Globus pallidus (tissue), 1 donor: ENCODE results near the gene RAB31.
"Not testable (repeated sequence)": the region's sequence is repeated elsewhere in the genome, so short reads cannot be mapped to it uniquely, and the experiment has no call there.

Experiments
- DNase-seq: peaks from one replicate; pipeline ENCODE4 v3.0.0-alpha.2; 2015; ENCODE audit warnings: low spot score

RAB31 gene

DNA sequence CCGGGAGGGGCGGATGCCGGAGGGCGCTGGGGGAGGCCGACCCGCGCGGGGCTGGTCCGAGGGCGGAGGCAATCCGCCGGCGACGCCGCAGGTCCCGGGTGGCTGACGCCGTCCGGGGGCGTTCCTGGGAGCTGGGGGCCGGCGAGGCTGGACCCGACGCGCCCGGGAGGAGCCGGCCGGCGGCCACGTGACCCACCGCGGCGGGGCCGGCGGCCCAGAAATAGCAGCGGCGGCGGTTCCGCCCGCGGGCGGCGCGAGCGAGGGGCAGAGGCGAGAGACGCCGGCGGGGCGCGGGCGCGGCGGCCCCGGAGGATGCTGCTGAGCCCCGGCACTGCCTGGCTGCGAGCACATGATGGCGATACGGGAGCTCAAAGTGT is at the start of gene RAB31:
Gene RAB31 (plus strand): TSS at position 245 of the 377 bp plus-strand sequence. CDS start 105 bp downstream, at position 350.
- peak; percentile 82 for DNase-seq

DNA sequence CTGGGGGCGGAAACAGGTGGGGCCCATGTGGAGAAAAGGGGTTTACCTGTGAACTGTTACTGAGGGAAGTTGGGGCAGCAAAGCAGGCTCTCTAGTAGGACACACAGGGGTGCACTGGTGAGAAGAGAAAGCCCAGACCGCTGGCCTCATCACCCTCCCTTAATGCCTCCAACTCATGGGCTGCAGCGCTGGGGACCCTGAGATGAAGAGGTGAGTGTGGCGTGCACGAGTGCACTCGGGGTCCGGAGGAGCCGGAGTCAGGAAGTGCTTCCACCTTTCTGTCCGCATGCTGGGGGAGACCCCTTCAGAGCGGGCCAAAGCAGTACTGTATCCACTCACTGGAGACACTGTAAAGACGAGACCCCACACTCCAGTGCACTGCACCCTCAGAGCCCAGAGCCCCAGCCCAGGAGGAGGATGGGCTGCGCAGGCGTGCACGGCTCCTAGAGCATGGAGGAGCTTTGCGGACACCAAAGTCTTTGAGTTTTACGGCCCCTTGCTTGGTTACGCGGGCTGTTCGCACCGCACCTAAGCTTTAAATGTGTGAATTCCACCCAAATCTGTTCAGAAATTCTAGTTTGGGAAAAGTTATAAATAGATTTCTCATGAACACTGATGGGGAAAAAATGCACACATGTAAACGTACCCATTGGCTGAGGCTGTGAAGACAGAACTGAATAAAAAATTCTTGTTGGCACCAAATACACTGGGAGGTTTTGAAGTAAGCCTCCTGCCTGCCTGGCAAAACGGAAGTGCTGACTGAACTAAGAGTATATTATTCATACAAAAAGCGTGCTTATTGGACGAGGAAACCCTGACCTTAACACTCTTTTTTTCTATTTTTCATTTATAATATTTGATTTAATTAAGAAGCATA is 48.4 kb upstream of the RAB31 start:
- no peak for DNase-seq

DNA sequence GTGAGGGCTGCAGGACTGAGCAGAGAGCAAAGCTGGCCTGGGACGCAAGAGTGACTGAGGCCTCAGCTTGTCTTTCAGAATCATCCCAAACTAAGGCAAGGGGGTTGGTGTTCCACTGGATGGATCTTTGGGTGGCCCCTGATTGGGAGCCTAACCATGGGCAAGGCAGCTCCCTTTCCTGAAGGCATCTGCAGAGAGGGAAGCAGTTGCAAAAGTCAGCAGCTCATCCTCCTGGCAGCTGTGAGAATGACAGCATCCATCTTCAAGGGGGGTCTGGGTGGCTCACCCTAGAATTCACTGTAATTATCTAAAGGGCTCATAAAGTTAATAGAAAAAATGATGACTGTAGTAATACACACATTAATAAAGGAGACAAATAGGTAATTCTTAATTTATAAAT is 46.5 kb upstream of the RAB31 start:
- DNase-seq = peak; percentile 23

- DNase-seq = no peak
Measured at GRCh38 chr18:9663377-9663776, 44.7 kb upstream of the RAB31 start.

DNA sequence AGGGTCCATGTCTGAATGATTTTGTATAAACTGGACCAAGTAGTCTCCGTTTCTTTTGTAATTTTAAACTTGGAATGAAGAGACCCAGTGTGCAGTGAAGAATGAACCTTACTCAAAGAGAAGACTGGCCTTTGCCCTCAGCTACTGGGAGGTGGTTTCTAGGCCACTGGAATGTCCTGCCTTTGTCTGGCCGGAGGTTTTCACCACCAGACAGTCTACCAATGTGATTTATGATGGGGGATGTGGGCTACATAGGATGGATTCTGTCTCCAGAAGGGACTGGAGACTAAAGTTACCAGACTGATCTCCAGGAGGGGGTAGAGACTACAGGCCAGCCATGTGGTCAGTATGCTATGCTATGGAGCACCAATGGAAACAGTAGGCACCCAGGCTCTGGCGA is 42.8 kb upstream of the RAB31 start:
- no peak for DNase-seq

DNA sequence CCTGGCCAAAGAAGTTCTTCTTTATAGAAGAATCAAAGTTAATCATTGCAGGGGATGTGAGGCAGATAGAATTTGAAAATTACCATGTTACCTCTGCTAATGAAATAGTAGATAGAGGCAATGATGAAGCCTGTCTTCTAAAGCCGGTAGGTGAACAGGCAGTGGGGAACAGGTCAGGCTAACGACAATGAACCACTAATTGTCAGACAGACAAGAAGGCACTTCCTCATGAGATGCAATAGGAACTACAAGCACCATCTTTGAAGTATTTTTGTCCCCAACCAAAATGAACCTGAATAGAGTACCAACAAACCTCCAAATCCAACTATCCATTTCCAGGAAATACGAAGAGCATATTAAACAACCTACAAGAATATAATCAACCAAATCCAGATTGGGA is 41.6 kb upstream of the RAB31 start:
- DNase-seq = no peak

DNA sequence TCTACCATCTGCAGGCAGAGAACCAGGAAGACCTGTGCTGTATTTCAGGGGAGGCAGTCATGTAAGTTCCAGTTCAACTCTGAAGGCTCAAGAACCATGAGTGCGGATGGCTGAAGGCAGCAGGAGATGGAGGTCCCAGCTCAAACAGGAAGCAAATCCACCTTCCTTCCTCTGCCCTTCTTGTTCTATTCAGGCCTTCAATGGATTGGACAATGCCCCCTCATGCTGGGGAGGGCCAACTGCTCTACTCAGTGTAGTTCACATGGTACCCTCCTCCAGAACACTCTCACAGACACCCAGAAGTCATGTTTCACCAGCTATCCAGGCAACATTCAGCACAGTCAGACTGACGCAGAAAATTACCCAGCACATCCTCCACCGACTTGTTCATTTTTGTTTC is 39.1 kb upstream of the RAB31 start:
- no peak for DNase-seq

GRCh38 chr18:9671214-9671613 is 36.9 kb upstream of the RAB31 start:
- no peak for DNase-seq

DNA sequence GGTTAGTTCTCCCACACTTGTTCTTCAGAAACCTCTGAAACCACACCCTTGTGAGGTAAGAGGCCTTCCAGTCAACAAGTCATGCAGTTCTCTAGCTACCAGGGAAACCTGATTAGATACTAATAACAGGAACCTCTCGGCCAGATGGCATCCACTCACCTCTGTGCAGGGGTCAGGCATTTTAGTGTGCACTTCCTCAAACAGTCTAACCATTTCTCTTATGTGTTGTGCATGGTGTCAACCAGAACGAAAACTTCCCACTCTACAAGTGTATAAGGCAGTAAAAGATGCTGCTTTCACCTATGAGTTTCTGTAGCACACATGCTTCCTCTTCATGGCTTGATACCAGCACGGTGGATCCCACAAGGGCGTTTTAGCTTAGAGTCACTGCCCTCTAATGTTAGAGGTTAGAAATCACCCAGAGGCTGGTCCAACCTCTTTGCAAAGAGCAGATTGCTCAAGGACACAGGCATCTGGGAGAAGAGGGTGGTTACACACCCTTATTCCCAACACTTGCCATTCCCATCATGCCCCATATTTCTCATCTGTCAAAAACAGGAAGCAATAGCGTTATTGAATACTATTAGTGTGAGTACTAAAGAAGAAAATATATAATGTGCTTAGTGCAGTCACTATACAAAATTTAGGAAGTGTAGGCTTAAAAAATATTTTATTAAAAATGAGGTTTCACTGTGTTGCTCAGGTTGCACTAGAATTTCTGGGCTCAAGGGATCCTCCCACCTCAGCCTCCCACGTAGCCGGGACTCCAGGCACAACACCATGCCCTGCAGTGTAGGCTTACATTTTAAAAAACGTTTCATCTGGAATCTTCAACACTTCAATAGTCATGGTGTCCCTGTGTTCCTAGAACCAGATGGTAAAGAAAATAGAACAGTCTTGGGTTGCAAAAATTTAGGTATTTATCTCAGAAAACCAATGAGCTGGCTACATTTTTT is 34.5 kb upstream of the RAB31 start:
- peak; percentile 39 for DNase-seq

DNA sequence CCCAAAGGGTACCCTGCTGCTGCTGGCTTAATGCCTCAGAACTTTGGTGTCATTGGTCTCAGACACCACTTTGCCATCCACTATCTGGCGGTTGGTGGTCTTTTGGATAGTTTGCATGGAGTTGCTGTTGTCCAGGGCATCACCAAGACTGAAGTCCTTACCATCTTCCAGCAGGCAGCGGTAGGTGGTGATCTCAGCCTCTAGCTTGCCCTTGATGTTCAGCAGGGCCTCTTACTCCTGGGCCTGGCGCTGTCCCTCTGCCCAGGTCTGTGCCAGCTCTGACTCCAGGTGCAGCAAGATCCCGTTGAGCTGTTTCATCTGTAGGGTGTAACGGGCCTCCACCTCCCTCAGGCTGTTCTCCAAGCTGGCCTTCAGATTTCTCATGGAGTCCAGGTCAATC is 29.9 kb upstream of the RAB31 start:
- not testable (repeated sequence) for DNase-seq

DNA sequence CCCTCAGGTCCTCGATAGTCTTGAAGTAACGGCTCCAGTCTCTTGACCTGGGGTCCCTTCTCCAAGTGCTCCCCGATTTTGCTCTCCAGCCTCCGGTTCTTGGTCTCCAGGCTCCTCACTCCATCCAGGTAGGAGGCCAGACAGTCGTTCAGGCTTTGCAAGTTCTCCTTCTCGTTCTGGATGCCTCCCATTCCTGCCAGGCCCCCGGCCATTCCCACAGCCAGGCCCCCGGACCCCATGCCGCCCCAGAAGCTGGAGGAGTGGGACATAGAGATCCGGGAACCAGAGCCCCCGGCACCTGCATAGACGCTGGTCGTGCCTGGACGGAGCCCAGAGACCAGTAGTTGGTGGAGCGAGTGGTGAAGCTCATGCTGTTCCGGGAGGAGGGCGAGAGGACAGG is 29.0 kb upstream of the RAB31 start:
- no peak for DNase-seq

DNA sequence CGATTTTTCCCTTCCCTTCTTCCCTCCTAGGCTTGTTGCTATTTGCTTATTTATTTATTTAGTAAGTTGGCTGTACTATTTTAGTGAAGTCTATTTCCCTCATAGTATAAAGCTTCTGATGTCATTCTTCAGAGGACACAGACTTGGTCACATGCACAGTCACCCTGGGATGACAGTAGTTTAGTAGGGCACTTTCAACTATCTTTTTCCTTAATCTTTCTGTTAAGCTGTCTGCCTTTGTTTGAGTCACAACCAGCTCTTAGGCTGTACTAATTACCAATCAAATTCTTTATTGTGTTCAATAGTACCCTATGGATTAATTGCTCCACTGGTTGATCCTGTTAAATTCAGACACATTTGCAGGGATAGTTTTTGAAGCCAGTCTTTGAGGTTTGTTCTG is 26.9 kb upstream of the RAB31 start:
- DNase-seq = no peak

GRCh38 chr18:9682572-9682971 is 25.5 kb upstream of the RAB31 start:
- DNase-seq = no peak

GRCh38 chr18:9683418-9684396 is 24.4 kb upstream of the RAB31 start:
- peak; percentile 54 for DNase-seq

GRCh38 chr18:9684881-9685614 is 23.1 kb upstream of the RAB31 start:
- DNase-seq = no peak

- DNase-seq = no peak
Measured at GRCh38 chr18:9685615-9685890, 22.5 kb upstream of the RAB31 start.

DNA sequence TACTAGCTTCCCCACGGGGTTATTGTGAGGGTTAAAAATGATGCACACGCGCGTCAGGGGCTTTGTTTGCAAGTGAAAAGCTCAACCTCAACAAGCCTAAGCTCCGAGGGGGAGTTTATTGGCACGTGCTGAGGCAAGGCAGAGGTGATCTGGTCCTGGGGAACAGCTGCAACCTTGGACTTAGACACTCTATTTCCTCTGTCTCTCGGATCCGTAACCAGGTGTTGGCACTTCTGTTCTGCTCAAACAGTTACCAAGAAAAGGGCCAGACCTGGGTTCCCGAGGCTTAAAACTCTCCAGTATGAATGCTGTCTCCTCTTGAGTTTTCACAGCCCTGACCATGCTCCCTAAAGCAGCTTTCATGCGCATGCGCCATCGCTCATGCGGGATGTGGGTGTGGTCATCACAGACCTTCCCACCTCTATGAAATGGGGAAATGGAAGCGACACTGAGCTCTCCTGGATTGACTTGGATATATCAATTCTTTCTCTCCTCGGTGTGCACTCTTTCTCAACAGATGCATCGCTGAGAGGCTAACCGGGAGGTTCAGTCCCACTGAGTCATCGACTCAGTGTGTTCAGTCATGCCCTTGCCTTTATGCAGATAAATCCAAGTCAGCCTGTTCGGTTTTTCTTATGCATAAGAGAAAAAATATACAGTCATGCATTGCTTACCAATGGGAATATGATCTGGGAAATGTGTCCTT is 19.9 kb upstream of the RAB31 start:
- no peak for DNase-seq

DNA sequence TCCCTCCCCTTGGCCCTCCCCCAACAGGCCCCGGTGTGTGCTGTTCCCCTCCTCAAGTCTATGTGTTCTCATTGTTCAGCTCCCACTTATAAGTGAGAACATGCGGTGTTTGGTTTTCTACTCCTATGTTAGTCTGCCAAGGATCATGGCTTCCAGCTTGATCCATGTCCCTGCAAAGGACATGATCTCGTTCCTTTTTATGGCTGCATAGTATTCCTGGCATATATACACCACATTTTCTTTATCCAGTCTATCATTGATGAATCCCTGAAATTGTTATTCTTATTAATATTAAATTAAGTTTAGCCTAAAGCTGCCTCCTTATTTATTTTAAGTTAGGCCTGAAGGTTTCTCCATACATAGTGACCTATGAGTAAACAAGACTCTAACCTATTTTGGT is 18.8 kb upstream of the RAB31 start:
- no peak for DNase-seq

DNA sequence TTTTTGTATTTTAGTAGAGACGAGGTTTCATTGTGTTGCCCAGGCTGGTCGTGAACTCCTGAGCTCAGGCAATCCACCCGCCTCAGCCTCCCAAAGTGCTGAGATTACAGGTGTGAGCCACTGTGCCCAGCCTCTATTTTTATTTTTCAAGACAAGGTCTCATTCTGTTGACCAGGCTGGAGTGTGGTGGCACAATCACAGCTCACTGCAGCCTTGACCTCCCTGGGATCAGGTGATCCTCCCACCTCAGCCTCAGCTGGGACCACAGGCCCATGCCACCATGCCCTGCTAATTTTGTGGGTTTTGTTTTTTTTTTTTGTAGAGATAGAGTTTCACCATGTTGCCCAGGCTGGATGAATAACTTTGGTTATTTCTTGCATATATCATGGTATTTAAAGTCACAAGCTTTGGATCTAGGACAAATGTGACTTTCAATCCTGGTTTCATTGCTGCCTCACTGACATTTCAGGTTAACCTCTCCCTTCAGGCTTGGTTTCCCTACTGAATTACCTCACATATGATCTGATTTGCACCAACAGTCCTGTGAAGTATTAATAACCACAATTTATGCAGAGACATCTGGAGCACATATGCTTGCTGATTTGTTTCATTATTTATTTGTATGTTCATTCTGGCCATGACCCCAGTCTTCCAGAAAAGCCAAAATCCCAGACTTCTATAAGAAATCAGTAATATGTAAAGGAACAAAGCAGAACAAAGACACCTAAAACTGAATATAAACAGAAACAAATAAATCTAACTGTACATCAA is 17.5 kb upstream of the RAB31 start:
- DNase-seq = no peak

DNA sequence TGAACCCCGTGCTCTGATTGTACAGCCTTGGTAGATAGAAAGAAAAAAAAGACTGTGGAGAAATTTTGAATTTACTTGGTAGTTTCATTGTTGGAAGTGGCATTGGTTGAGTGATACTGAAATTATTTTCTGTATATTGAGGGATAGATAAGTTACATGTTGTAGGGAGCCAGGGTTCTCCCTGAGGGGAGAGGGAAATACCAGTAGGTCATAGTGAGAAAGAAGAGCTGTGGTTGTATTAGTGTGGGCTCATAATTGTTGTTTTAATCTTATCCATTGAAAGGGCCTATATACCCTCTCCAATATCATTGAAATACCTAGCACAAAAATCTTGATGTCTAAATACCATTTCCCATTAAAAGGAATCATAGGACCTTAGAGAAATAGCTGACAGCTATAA is 16.9 kb upstream of the RAB31 start:
- no peak for DNase-seq
